ENCODE measurements around the gene MYO9B. TPM values are rescaled to one million over a fixed set of nuclear protein-coding genes. Genes with fewer than 3 reads are reported as not detected.

Gene MYO9B
- total RNA-seq, 1 donor from 2014 or later = 69.4 TPM

DNA sequence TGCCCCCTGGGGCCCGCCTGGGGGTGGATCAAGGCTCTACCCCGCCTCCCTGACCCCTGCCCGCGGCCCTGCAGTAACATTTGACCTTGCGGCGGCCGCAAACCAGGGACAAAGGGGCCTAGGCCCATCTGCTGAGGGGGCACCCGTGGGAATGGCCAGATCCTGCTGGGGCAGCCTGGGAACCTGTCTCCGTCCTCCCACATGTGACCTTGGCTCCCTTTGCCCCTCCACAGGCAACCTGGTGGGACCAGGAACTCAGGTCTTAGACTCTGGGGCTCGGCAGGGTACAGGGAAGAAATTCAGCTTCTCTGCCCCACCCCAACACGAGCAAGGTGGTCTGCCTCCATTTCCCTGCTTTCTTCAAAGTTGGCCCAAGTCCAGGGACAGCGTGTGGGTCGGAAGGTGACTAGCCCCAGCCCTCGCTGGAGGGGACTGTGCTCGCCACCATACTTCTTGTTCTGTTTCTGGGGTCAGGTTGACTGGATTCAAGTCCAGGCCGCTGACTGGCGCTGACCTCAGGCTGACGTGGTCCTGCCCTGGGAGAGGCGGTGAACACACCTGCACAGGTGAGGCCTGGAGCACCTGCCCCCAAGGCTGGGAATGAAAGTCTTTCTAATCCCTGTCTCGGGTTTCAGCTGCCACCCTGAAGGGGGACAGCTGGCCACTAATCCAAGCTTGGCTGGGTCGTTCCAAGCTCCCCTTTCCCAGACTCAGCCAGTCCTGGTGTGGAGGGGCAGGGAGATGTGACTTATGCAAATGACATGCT is 172.6 kb downstream of the MYO9B start:
- no peak for DNase-seq (ENCODE audit: low read depth)
- no peaks in the 10 kb centered on the region for H3K36me3 ChIP-seq (ENCODE audit: control insufficient read depth, insufficient read depth, low read length)
- H3K27me3 ChIP-seq (ENCODE audit: control insufficient read depth, insufficient read depth, low read length) = no peaks in the 10 kb centered on the region
- TF ChIP-seq, protein P1, sequence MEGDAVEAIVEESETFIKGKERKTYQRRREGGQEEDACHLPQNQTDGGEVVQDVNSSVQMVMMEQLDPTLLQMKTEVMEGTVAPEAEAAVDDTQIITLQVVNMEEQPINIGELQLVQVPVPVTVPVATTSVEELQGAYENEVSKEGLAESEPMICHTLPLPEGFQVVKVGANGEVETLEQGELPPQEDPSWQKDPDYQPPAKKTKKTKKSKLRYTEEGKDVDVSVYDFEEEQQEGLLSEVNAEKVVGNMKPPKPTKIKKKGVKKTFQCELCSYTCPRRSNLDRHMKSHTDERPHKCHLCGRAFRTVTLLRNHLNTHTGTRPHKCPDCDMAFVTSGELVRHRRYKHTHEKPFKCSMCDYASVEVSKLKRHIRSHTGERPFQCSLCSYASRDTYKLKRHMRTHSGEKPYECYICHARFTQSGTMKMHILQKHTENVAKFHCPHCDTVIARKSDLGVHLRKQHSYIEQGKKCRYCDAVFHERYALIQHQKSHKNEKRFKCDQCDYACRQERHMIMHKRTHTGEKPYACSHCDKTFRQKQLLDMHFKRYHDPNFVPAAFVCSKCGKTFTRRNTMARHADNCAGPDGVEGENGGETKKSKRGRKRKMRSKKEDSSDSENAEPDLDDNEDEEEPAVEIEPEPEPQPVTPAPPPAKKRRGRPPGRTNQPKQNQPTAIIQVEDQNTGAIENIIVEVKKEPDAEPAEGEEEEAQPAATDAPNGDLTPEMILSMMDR (IDR thresholded peaks at IDR 0.05; ENCODE audit: insufficient read depth, low read length, poor library complexity, severe bottlenecking) = no peak
- H3K4me3 ChIP-seq (ENCODE audit: low read depth, low read length) = no peak overlapping the region

DNA sequence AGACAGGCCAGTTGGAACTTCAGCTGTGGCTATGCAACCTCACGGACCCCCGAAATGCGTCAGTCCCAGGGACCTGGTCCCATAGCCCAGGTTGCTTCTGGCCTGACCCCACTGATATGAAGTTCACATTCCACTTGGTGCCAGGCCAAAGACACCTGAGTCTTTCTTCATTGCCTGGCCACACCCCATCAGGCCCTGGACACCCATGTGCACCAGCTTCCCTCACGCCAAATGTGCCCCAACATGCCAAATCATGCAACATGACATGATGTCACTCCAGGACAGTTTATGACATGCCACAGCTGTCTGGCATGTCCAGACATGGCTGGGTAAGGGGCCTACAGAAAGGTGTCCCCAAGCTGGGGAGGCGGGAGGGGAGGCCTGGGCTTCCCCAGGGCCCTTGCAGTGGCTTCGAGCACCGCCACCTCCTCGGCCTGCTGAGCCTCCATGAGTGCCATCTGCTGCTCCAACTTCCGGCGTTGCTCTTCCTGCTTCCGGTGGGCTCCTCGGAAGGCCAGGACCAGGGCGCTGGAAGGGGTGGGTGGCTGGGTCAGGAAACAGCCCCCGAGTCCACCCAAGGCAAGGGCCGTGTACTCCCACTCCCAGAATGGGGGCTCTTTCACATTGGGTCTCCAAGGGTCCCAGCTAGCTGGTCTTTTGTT is 174.4 kb downstream of the MYO9B start:
- TF ChIP-seq, protein P1 (IDR thresholded peaks at IDR 0.05; ENCODE audit: insufficient read depth, low read length, poor library complexity, severe bottlenecking) = no peak
- no peaks in the 10 kb centered on the region for H3K36me3 ChIP-seq (ENCODE audit: control insufficient read depth, insufficient read depth, low read length)
- no peak for DNase-seq (ENCODE audit: low read depth)
- no peaks in the 10 kb centered on the region for H3K27me3 ChIP-seq (ENCODE audit: control insufficient read depth, insufficient read depth, low read length)
- H3K4me3 ChIP-seq (ENCODE audit: low read depth, low read length) = no peak overlapping the region

DNA sequence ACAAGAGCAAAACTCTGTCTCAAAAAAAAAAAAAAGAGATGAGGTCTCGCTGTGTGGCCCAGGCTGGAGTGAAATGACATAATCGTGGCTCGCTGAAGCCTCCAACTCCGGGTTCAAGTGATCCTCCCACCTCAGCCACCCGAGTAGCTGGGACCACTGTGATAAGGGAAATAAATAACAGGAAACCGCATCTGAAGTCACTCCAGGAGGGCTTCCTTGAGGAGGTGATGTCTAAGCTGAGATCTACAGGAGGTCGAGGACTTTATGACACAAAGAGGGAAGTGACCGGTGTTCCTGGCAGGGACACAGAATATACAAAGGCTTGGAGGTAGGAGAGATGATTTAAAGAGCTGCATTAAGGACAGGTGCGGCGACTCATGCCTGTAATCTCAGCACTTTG is 179.1 kb downstream of the MYO9B start:
- DNase-seq (ENCODE audit: low read depth) = no peak
- no peak overlapping the region for H3K4me3 ChIP-seq (ENCODE audit: low read depth, low read length)
- TF ChIP-seq, protein P1 (IDR thresholded peaks at IDR 0.05; ENCODE audit: insufficient read depth, low read length, poor library complexity, severe bottlenecking) = no peak
- H3K27me3 ChIP-seq (ENCODE audit: control insufficient read depth, insufficient read depth, low read length) = no peaks in the 10 kb centered on the region
- H3K36me3 ChIP-seq (ENCODE audit: control insufficient read depth, insufficient read depth, low read length) = no peaks in the 10 kb centered on the region

DNA sequence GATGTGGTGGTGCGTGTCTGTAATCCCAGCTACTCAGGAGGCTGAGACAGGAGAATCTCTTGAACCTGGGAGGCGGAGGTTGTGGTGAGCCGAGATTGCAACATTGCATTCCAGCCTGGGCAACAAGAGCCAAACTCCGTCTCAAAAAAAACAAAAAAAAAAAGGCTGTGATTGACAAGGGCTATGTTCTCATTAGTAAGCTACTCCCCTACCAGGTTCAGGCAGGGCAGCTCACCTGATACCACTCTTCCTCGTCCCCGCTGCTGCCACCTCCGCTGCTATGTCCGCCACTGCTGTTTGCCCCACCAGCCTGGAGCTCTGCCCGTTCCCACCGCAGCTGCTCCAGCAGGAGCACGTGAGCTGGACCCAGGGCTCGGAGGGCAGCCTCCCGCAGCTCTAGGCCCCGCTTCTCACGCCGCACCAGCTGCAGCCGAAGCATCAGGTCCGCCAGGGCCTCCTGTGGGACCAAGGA is 179.6 kb downstream of the MYO9B start:
- TF ChIP-seq, protein P1 (IDR thresholded peaks at IDR 0.05; ENCODE audit: insufficient read depth, low read length, poor library complexity, severe bottlenecking) = no peak
- no peaks in the 10 kb centered on the region for H3K36me3 ChIP-seq (ENCODE audit: control insufficient read depth, insufficient read depth, low read length)
- H3K27me3 ChIP-seq (ENCODE audit: control insufficient read depth, insufficient read depth, low read length) = no peaks in the 10 kb centered on the region
- DNase-seq (ENCODE audit: low read depth) = no peak
- H3K4me3 ChIP-seq (ENCODE audit: low read depth, low read length) = no peak overlapping the region

DNA sequence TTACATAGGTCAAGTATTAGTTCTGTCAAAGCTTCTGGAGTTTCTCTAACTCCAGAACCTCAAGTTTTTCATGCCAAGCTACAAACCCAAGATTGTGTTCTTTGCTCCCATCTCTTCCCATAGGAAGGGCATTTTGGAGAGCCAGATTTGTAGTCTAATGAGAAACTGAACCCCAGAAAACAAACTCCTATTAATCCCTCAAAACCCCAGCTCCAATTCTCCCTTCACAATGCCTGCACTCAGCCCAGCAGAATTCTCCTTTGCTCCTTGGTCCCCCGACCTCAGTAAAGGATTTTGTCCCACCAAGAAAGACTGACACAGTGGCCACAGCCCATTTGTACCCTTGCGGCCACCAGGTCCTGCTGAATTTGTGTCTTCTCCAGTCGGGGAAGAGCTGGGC is 180.6 kb downstream of the MYO9B start:
- TF ChIP-seq, protein P1 (IDR thresholded peaks at IDR 0.05; ENCODE audit: insufficient read depth, low read length, poor library complexity, severe bottlenecking) = no peak

More for the DNA sequence above, 180.6 kb downstream of the MYO9B start:
- H3K36me3 ChIP-seq (ENCODE audit: control insufficient read depth, insufficient read depth, low read length) = no peaks in the 10 kb centered on the region
- H3K4me3 ChIP-seq (ENCODE audit: low read depth, low read length) = no peak overlapping the region
- DNase-seq (ENCODE audit: low read depth) = no peak
- no peaks in the 10 kb centered on the region for H3K27me3 ChIP-seq (ENCODE audit: control insufficient read depth, insufficient read depth, low read length)
